SKM-1 (cell line): ENCODE results near the gene RALGPS2.
A peak's percentile ranks its signal among the peaks of the same experiment; 100 is the strongest.

Experiments
- DNase-seq: peaks from one replicate; lab custom pipeline; 2025; ENCODE audit not compliant: unreplicated experiment; lab: John Stamatoyannopoulos, UW

Gene RALGPS2

DNA sequence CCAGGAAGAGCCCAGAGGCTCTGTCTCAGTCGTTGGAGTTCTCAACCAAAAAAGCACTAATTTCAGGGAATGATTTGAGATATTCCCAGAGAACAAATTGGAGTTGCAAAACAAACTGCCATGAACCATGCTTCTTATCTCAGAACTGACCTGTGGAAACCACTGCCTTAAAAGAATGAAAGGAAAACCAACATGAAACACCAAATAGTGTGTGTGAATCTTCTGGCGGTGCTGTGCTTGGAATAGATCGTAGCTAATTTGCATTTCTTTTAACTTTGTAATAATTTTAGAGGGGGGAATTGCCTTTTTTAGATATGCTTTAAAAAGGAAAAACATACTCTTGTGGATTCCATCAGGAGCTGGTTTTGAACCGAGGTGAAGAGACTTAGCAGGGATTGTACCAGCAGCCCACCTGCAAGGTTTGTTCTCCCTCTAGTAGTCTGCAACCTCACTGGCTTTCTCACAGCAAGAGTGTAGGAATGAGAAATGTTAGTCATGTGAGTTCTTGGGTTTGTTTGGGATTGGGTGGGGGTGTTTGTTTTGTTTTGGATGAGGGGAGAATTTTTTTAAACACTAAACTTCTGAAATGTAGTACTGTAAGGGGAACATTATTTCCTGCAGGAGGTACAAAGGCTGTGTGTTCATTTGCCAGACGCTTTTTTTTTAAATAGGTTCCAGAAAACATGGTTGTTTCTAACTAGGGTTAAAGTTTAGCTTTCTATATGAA lies 191.6 kb downstream of the RALGPS2 start:
- DNase-seq = no peak

DNA sequence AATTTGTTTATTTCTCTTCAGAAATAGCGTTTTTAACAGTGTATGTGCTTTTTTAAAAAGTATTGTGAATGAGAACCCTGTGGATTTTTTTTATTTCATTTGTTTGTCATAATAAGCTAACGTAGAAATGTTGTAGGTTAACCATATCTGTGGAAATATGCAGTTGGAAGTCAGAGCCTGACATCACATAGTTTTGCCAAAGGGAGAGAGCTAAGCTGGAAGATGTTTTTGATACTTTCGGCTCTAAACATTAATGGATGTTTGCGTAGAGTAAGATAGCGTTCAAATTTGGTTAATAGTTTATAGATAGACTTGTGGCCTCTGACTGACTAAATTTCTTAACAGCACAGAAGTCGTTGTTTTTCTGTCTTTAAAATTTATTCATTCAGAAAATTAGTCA lies 193.3 kb downstream of the RALGPS2 start:
- DNase-seq = no peak

DNA sequence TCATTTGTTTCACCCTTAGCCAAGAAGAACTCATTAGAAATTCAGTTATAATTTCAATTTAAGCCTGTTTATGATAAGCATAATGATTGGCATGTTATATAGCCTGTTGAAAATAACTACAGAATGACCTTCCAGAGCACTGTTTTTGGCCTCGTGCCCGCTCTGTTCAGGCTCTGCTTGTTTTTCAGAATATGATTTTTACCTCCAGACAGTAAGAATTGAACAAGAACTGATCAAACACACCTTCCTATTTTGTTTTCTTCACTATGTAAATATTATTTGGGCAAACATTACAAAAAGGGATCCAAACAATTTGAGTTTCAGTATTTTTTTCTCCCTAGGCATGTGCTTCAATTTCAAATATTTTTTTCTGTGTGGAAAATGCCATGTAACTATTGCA lies 193.9 kb downstream of the RALGPS2 start:
- DNase-seq = no peak

DNA sequence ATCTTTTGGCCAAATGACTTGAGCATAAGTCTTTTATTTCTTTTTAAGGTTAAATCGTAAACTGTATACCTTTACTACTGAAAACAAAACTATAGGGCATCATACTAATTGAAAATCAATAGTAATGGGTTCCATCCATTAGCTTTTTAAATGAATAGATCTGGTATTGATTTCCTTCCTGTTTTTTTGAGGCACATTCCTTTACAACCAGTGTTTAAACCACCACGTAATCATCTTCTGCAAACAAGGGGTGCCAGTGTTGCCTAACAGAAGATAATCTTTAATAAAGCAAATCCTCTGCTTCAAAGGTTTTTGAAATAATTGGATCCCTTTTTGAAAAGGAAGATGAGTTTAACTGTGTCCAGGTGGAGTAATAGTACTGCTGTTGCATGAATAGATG lies 194.5 kb downstream of the RALGPS2 start:
- no peak for DNase-seq

DNA sequence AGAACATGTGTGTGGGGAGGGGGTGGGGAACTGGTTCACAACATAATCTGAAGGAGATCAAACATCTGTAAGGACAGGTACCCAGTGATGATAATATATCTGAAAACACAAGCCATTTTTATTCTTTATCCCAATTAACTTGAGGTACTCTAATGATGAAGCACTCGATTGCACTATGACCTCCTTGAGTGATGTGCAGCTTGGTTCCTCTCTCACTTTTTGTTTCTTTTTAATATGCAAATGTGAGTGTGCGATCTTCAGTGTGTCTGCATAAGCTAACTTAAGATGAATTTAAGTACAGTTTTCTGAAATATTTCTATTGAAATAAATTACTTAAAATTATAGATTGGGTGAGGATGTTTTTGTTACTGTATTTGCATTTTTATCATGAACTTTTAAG lies 196.5 kb downstream of the RALGPS2 start:
- DNase-seq = no peak

DNA sequence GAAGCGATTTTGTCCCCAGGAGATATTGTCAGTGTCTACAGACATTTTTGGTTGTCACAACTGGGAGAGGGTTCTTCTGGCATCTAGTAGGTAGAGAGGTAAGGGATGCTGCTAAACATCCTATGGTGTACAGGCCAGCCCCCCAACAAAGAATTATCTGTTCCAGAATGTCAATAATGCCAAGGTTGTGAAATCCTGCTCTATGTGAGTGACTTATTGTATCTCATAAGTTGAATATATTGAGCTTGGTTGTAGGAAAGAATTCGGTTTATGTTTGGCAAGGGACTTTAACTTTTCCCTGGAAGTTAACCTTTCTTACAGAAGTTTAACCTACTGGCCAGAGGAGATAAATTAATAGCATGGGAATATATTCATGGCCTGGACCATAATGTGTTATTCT lies 198.5 kb downstream of the RALGPS2 start:
- no peak for DNase-seq

DNA sequence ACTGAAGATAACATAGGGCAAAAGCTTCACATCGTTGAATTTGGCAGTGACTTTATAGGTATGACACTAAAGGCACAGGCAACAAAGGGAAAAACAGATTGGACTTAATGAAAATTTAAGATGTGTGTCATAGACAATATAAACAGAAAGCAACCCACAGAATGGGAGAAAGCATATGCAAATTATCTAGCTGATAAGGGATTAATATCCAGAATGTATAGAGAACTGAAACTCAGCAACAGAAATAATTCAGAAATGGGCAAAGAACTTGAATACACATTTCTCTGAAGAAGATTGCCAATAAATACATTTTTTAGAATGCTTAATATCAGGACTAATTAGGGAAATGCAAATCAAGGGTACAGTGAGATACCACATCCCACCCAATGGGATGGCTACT lies 201.0 kb downstream of the RALGPS2 start:
- no peak for DNase-seq

GRCh38 chr1:178927003-178927402 lies 202.0 kb downstream of the RALGPS2 start:
- DNase-seq = no peak

DNA sequence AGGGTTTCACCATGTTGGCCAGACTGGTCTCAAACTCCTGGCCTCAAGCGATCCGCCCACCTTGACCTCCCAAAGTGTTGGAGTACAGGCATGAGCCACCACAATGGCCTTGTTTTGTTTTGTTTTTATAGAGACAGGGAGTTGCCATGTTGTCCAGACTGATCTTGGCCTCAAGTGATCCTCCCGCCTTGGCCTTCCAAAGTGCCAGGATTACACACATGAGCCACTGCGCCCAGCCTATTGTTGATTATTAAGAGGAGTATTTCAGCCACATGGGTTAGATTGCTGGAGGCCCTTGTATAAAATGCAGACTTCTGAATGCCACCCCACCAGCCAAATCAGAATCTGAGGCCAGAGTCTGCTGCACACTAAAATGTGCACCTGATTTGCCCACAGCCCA lies 203.0 kb downstream of the RALGPS2 start:
- DNase-seq = no peak

DNA sequence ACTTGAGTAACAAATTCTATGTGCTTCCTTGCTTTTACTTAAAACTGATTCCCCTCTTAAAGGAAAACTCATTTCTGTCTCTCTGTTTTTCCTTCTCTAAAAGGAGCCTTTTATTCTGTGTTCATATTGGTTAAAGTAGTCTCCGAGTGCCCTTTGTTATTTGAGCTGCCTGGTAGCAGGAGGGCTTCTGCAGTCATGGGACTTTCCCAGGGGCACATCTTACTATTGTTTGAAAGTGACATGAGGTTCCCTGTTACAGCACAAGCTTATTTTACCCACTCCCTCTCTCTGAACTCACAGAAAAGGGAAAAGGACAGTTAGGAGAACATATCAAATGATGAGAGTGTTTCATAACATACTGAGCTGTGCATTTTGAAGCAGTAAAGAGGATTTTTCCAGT lies 203.9 kb downstream of the RALGPS2 start:
- no peak for DNase-seq

GRCh38 chr1:178931858-178932551 lies 207.0 kb downstream of the RALGPS2 start:
- DNase-seq = peak; percentile 42

DNA sequence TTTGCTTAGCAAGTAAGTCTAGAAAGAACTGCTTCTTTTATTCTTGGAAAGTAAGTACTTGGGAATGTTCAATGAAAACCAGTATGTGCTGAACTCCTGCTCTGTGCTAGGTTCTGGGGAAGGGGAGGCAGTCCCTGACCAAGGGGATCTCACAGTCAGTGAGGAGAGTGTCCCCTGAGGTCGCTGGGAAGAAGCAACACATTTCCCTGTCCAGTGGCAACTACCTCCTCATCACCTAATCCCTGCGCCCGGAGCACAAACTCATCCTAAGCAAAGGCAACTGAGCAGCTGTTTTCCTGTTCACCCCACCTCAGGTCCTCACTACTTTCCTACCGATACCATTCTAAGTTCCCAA lies 207.5 kb downstream of the RALGPS2 start:
- DNase-seq = no peak

- no peak for DNase-seq
Measured at GRCh38 chr1:178933105-178933561, 208.1 kb downstream of the RALGPS2 start.

DNA sequence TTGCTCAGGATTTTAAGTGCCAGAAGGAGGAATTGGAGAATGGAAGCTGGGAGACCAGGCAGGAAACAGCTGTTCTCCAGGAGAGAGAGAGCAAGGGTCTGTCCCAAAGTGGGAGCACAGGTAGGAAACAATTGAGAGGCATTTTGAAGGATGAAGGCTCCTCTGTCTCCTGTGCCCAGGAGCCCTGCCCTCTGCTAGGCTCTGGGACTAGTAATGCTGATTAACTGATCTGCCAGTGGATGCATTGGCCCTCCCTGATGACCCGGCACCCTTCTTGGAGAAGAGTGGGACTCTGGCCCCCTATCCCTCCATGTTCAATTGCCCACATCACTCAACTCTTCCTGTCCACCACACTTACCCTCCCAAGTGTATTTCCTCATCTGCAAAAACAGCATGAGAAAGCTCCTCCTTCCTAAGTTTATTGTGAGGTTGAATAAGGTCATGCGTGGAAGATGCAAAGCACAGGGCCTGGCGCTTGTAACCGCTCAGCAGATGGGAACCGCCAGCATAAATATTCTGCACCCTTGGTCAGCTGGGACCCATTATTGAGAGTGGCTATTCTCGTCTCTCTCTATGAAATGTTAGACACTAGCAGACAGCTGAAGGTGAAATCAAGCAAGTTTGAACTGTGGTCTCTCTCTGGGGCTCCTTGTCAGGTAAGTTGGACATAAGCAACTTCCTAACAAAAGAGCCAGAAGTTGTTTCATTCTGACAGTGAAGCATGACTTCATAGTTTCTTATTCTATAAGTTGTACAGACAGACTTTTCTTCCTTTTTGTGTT lies 208.9 kb downstream of the RALGPS2 start:
- DNase-seq = peak; percentile 72

- DNase-seq = peak; percentile 96
Measured at GRCh38 chr1:178934546-178934945, 209.5 kb downstream of the RALGPS2 start.

DNA sequence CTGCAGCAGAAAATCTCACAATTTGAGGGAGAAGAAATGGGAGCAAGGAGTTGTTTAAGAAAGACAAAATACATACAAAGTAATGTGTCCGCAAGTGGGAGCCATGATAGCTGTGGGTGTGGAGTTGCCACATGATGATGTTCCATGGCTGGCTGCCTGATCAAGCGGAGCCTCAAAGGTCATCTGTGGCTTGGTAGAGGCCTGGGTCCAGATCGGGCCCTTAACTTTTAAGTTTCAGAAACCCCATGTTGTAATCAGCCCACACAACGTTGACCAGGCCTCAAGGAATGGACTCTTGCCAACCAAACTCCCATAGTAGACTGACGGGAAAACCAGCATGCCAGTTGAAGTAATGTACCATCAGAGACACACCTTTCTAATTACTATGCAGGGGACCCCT lies 210.6 kb downstream of the RALGPS2 start:
- no peak for DNase-seq

GRCh38 chr1:178937695-178938094 lies 212.7 kb downstream of the RALGPS2 start:
- DNase-seq = no peak

DNA sequence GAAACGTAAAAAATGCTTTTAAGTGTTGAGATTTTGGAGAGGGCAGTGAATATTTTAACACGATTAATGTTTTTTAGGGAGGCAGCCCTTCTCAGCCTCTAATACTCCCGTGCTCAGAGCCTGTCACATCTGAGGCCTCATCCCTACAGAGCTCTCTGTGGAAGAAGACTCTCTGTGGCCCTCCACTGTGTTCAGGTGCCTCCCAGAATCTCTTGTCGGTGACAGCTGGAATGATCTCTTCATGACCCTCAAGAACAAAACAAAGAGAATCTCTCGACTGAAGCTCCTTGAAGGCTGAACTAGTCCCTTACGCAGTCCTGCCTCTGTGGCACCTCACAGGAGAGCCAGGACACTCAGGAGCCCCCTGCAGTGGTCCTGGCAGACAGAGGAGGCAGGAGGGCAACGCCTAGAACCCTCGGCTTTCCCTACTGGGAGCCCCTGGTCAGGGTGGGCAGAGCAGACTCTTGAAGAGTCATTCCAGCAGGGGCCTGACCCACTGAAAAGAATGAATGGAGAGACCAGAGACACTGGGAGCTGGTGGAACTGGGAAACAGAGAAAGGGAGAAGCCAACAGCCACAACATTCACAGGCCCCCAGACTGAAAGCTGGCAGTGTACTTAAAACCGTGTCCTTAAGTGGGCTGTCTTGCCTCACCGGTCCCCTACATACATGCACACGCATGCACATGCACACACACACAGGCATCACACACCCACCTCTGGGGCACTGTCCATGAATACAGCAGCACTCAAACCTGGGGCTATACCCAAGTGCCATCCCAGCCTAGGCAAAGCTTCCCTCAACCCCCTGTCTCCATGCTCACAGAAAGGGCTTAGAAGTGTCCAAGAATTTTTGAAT lies 213.3 kb downstream of the RALGPS2 start:
- DNase-seq = no peak

GRCh38 chr1:178938959-178939317 lies 213.9 kb downstream of the RALGPS2 start:
- no peak for DNase-seq

GRCh38 chr1:178939338-178940067 lies 214.5 kb downstream of the RALGPS2 start:
- no peak for DNase-seq
